Measurements from ENCODE around the gene CASTOR1. TPM values are rescaled to one million over a fixed set of nuclear protein-coding genes. Genes with fewer than 3 reads are reported as not detected.
A peak's percentile ranks its signal among the peaks of the same experiment; 100 is the strongest.

CASTOR1 gene
- total RNA-seq, 1 donor from 2014 or later = 17.2 TPM

DNA sequence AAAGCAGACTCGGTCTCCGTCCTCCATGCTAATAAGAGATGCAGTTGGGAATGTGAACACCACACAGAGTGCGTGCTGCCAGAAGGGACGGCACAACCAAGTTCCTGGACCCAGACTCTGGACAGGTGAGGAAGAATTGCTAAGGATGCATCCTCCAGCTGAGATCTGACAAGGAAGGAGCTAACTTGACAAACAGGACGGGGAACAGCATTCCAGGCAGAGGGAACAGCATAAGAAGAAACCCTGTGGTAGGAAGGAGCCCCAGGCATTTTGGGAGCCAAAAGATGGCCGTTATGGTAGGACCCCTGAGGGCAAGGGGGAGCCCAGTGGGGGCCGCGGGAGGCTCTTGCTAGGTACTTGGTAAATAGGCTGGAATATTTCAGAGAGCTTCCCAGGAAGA is 28.6 kb downstream of the CASTOR1 start:
- Mint-ChIP-seq H3K27ac (ENCODE audit: unreplicated experiment) (no peak overlapping the region), H3K4me1 (ENCODE audit: unreplicated experiment) (no peaks in the 10 kb centered on the region), H3K36me3 (ENCODE audit: low read depth, unreplicated experiment) (no peaks in the 10 kb centered on the region), H3K9me3 (ENCODE audit: unreplicated experiment) (no peaks in the 10 kb centered on the region), H3K4me3 (ENCODE audit: unreplicated experiment) (no peak overlapping the region), H3K27me3 (ENCODE audit: unreplicated experiment) (peaks cover 8% of the 10 kb centered on the region)
- no peak for DNase-seq (ENCODE audit: low spot score)
- TF ChIP-seq CTCF (IDR thresholded peaks at IDR 0.05; ENCODE audit: unreplicated experiment) = no peak

GRCh38 chr22:30260276-30260675 is 29.0 kb downstream of the CASTOR1 start:
- TF ChIP-seq CTCF (IDR thresholded peaks at IDR 0.05; ENCODE audit: unreplicated experiment) = no peak
- H3K4me3 Mint-ChIP-seq (ENCODE audit: unreplicated experiment) = no peak overlapping the region

DNA sequence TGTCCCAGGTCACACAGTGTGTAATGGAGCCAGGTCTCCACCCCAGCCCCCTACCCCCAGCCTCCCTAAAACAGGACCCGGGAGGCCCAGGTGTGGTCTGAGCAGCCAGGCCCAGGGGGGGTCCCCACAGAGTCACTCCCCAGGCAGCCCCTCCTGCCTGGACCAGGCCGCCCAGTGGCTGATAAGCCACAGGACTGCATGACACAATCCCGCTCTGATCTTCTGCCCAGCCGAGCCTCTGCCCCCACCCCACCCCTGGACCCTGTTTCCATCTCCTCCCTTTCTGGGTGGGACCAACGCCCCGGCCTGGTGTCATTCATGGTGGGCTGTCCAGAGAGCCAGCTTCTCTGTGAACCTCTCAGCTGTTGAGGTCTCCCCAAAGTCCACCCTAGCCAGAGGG is 35.0 kb downstream of the CASTOR1 start:
- Mint-ChIP-seq H3K27me3 (ENCODE audit: unreplicated experiment) (peaks cover 8% of the 10 kb centered on the region), H3K27ac (ENCODE audit: unreplicated experiment) (no peak overlapping the region), H3K9me3 (ENCODE audit: unreplicated experiment) (no peaks in the 10 kb centered on the region), H3K36me3 (ENCODE audit: low read depth, unreplicated experiment) (no peaks in the 10 kb centered on the region), H3K4me1 (ENCODE audit: unreplicated experiment) (peaks cover 11% of the 10 kb centered on the region), H3K4me3 (ENCODE audit: unreplicated experiment) (no peak overlapping the region)
- TF ChIP-seq CTCF (IDR thresholded peaks at IDR 0.05; ENCODE audit: unreplicated experiment) = no peak
- DNase-seq (ENCODE audit: low spot score) = no peak

More at GRCh38 chr22:30260276-30260675, 29.0 kb downstream of the CASTOR1 start:
- H3K4me1 Mint-ChIP-seq (ENCODE audit: unreplicated experiment) = no peaks in the 10 kb centered on the region
- no peak for DNase-seq (ENCODE audit: low spot score)
- no peak overlapping the region for H3K27ac Mint-ChIP-seq (ENCODE audit: unreplicated experiment)
- H3K36me3 Mint-ChIP-seq (ENCODE audit: low read depth, unreplicated experiment) = no peaks in the 10 kb centered on the region
- peaks cover 7% of the 10 kb centered on the region for H3K27me3 Mint-ChIP-seq (ENCODE audit: unreplicated experiment)
- no peaks in the 10 kb centered on the region for H3K9me3 Mint-ChIP-seq (ENCODE audit: unreplicated experiment)

DNA sequence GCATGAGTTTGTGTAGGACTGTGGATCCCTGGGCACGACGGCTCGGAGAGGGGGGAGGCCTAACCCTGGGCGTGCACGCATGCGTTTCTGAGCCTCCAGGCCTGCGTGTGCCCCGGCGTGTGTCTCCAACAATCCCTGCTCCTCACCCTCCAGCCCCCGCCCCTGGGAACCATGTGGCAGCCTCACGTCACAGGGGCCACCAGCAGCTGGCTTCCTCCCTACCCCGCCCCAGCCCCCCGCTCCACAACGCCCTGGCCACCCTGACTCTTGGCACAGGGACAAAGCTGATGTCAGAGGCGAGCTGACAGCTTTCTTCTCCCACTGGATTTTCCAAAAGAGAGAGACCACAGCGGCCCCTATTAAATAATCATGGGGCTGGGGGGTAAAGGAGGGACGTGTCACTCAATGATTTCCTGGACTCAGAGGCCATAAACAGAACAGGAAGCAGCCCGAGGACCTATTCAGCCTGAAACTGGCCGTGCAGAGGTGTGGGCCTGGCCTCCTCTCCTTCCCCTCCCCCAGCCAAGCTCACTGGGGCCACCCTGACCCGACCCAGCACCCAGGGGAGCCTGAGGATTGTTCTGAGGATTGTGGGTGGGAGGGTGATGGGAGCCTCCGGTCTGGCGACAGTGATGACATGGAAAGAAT is 36.0 kb downstream of the CASTOR1 start:
- Mint-ChIP-seq H3K4me1 (ENCODE audit: unreplicated experiment) (peaks cover 11% of the 10 kb centered on the region), H3K27me3 (ENCODE audit: unreplicated experiment) (peaks cover 12% of the 10 kb centered on the region), H3K4me3 (ENCODE audit: unreplicated experiment) (no peak overlapping the region), H3K27ac (ENCODE audit: unreplicated experiment) (no peak overlapping the region), H3K36me3 (ENCODE audit: low read depth, unreplicated experiment) (no peaks in the 10 kb centered on the region), H3K9me3 (ENCODE audit: unreplicated experiment) (no peaks in the 10 kb centered on the region)
- no peak for TF ChIP-seq CTCF (IDR thresholded peaks at IDR 0.05; ENCODE audit: unreplicated experiment)
- no peak for DNase-seq (ENCODE audit: low spot score)

- peak overlapping the region; percentile 7 for H3K27ac Mint-ChIP-seq (ENCODE audit: unreplicated experiment)
- H3K9me3 Mint-ChIP-seq (ENCODE audit: unreplicated experiment) = no peaks in the 10 kb centered on the region
- no peak for TF ChIP-seq CTCF (IDR thresholded peaks at IDR 0.05; ENCODE audit: unreplicated experiment)
- H3K36me3 Mint-ChIP-seq (ENCODE audit: low read depth, unreplicated experiment) = no peaks in the 10 kb centered on the region
- H3K4me3 Mint-ChIP-seq (ENCODE audit: unreplicated experiment) = no peak overlapping the region
- no peak for DNase-seq (ENCODE audit: low spot score)
- peaks cover 12% of the 10 kb centered on the region for H3K27me3 Mint-ChIP-seq (ENCODE audit: unreplicated experiment)
- H3K4me1 Mint-ChIP-seq (ENCODE audit: unreplicated experiment) = peaks cover 11% of the 10 kb centered on the region
These were observed 36.7 kb downstream of the CASTOR1 start for GRCh38 chr22:30252411-30253204.
